NT2/D1 (cell line): ENCODE results near the gene PSMB8.

Source experiments
- DNase-seq: peaks from one replicate; pipeline ENCODE4 v3.0.0-alpha.2; 2011; ENCODE audit warnings: low read depth, low spot score
- H3K27me3 ChIP-seq: 2 replicates; pipeline ENCODE4 v1.6.0; 2011; ENCODE audit warnings: mild to moderate bottlenecking; ENCODE audit not compliant: insufficient read length, insufficient read depth
- H3K36me3 ChIP-seq: 2 replicates; pipeline ENCODE4 v1.6.1; 2011; ENCODE audit warnings: mild to moderate bottlenecking, low read length, mixed read lengths; ENCODE audit not compliant: insufficient read depth, insufficient read length
- H3K4me1 ChIP-seq: 2 replicates; pipeline ENCODE4 v1.5.1; 2011; ENCODE audit not compliant: insufficient read depth, insufficient read length
- H3K4me3 ChIP-seq: 2 replicates; pipeline ENCODE4 v1.5.1; 2011; ENCODE audit warnings: low read depth; ENCODE audit not compliant: insufficient read length
- H3K9ac ChIP-seq: 2 replicates; pipeline ENCODE4 v1.6.0; 2011; ENCODE audit warnings: low read depth; ENCODE audit not compliant: insufficient read length
- H3K9me3 ChIP-seq: 2 replicates; pipeline ENCODE4 v1.5.1; 2011; ENCODE audit warnings: mild to moderate bottlenecking, low read length; ENCODE audit not compliant: insufficient read depth
- SUZ12 ChIP-seq: IDR thresholded peaks from 2 replicates; pipeline ENCODE4 v1.6.1; 2011; ENCODE audit not compliant: insufficient read length, insufficient read depth; ENCODE audit errors: extremely low read depth
- YY1 ChIP-seq: IDR thresholded peaks from 2 replicates; pipeline ENCODE4 v1.6.1; 2011; ENCODE audit not compliant: insufficient read length, insufficient read depth
- ZNF274 ChIP-seq: IDR thresholded peaks from 2 replicates; pipeline ENCODE4 v1.6.1; 2011; ENCODE audit warnings: mild to moderate bottlenecking, low read depth, low read length

PSMB8 gene

GRCh38 chr6:32854376-32855178 lies 10.7 kb upstream of the PSMB8 start:
- Histone ChIP-seq H3K4me3 (peak overlapping the region; percentile 40), H3K9ac (peak overlapping the region; percentile 61), H3K36me3 (no peaks in the 10 kb centered on the region), H3K4me1 (no peaks in the 10 kb centered on the region), H3K27me3 (peaks cover 72% of the 10 kb centered on the region), H3K9me3 (no peaks in the 10 kb centered on the region)
- TF ChIP-seq YY1 (no peak), SUZ12 (no peak), ZNF274 (no peak)
- no peak for DNase-seq

DNA sequence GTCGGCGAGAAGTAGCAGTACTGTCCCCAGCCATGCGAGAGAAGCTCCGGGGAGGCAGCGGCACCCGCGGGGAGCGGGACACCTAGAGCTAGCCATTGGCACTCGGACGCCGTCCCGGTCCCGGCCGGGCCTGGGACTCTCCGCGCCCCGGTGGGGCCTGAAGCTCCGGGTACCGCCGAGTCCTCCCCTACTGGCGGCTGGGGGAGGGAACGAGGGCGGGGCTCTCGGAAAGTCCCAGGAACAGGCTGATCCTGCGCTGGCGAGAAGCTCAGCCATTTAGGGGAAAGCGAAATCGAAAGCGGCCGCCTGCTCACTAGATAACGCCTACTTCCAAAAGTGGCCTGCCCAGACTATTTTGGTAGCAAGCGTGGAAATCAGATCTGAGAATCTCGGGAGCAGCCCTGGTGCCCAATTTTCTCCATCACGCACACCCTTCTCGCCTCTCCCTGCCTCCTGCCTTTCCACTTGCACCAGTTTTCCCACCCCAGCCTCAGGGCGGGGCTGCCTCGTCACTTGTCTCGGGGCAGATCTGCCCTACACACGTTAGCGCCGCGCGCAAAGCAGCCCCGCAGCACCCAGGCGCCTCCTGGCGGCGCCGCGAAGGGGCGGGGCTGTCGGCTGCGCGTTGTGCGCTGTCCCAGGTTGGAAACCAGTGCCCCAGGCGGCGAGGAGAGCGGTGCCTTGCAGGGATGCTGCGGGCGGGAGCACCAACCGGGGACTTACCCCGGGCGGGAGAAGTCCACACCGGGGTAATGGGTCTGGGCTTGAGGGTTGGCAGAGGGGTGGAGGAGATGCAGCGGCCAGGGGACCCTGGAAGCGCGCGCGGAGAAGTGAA lies 9.9 kb upstream of the PSMB8 start, which contains the start of the genes PSMB9 and TAP1:
TSS of gene PSMB9 (plus strand) at position 652 of the 835 bp plus-strand sequence. CDS start at position 690, 38 bp downstream.
TSS of gene TAP1 (minus strand) at position 164 of the 835 bp plus-strand sequence. CDS start at position 96, 68 bp downstream.
- peak; percentile 66 for DNase-seq
- Histone ChIP-seq H3K36me3 (no peaks in the 10 kb centered on the region), H3K4me1 (no peaks in the 10 kb centered on the region), H3K9ac (peak within 1 kb of the TSS; percentile 76), H3K9me3 (no peaks in the 10 kb centered on the region), H3K4me3 (peak within 1 kb of the TSS; percentile 61), H3K27me3 (peaks cover 73% of the 10 kb centered on the region)
- TF ChIP-seq YY1 (no peak), ZNF274 (no peak), SUZ12 (no peak)

DNA sequence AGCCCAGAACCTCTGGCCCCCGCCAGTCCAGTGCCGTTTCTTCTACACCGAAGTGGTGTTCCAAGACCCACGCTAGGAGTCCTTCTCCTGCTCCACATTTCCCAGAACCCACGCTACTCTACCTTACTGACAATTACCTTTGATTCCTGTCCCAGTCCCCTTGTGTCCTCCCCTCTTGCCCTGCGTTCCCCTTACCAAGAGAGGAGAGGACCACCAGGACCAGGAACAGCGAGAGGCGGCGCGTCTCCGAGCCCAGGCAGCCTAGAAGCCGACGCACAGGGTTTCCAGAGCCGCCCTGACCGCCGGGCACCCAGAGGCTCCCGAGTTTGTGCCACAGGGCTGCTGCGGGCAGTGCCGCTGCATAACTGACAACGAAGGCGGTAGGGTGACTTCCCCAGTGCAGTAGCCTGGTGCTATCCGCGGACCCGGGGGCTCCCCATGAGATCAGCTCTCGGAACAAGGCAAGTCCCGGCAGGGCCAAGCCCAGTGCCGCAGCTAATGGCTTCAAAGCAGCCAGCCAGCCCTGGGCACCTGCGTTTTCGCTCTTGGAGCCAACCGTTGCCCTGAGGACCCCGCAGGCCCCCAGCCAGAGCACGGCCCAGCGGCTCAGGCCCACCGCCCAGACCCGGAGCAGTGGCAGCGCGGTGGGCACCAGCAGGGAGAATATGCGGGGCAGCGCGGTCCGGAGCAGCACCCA lies 9.1 kb upstream of the PSMB8 start:
- Histone ChIP-seq H3K9me3 (no peaks in the 10 kb centered on the region), H3K4me1 (no peaks in the 10 kb centered on the region), H3K4me3 (peak overlapping the region; percentile 61), H3K36me3 (no peaks in the 10 kb centered on the region), H3K9ac (peak overlapping the region; percentile 76), H3K27me3 (peaks cover 79% of the 10 kb centered on the region)
- TF ChIP-seq ZNF274 (no peak), SUZ12 (no peak), YY1 (no peak)
- no peak for DNase-seq

DNA sequence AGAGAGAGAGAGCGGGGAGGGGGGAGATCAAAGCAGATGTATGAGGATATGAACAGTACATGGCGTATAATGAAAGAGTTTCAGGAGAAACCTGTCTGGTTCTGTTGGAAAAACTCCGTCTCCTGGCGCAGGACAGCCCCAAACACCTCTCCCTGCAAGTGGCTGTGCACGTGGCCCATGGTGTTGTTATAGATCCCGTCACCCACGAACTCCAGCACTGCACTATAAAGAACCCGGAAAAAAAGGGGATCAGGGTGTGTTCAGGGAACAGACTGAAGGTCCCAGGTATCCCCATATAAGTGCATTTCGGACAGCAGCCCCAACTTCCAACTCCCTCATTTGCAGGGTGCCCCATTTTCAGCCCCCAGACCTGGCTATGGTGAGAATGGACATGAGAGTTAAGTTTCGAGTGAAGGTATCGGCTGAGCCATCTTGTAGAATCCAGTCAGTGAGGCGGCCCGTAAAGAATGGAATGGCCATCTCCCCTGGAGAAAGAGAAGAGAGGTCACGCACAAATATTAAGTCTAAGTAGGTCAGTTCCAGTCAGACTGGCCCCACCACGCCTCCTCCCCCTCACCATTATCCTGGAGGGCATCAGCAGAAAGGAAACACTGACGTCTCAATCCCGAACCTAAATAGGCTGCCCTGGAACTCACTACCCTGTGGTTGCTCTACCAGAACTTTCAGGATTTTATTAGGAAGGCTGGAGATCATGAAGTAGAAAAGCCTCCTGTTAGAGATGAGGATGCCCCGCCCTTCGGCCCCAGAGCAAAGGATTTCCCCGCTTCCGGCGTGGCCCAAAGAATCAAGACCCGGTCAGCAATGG lies 8.4 kb upstream of the PSMB8 start:
- Histone ChIP-seq H3K4me3 (peak overlapping the region; percentile 61), H3K9ac (no peak overlapping the region)

GRCh38 chr6:32851025-32851424 lies 7.2 kb upstream of the PSMB8 start:
- Histone ChIP-seq H3K4me1 (no peaks in the 10 kb centered on the region), H3K36me3 (no peaks in the 10 kb centered on the region), H3K9me3 (no peaks in the 10 kb centered on the region), H3K27me3 (peaks cover 75% of the 10 kb centered on the region), H3K9ac (no peak overlapping the region), H3K4me3 (no peak overlapping the region)
- TF ChIP-seq SUZ12, result no peak
- DNase-seq, result no peak

More for the DNA sequence above, 8.4 kb upstream of the PSMB8 start:
- no peak for DNase-seq
- Histone ChIP-seq H3K36me3 (no peaks in the 10 kb centered on the region), H3K27me3 (peaks cover 75% of the 10 kb centered on the region), H3K9me3 (no peaks in the 10 kb centered on the region), H3K4me1 (no peaks in the 10 kb centered on the region)
- no peak for TF ChIP-seq YY1

DNA sequence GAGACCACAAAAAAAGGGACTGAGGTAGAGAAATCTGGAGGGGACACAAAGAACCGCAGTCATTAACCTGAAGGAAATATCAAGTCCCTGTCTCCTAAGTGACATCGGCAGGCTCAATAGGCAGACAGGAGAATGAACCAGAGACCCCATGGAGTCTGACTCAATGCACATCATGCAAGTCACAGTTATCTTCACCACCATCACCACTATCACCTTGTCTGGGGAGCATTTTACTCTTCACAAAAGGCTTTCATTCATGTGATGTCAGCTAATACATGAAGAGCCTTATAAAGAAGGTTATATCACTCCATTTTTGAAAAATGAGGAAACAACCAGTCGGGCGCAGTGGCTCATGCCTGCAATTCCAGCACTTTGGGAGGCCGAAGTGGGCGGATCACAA lies 5.3 kb upstream of the PSMB8 start:
- no peak overlapping the region for H3K4me3 ChIP-seq
- peaks cover 73% of the 10 kb centered on the region for H3K27me3 ChIP-seq
- H3K36me3 ChIP-seq, result no peaks in the 10 kb centered on the region
- H3K9ac ChIP-seq, result no peak overlapping the region
- H3K4me1 ChIP-seq, result peaks cover 2% of the 10 kb centered on the region
- H3K9me3 ChIP-seq, result no peaks in the 10 kb centered on the region
- TF ChIP-seq YY1 (no peak), SUZ12 (no peak), ZNF274 (no peak)
- no peak for DNase-seq
